ENCODE results near the gene PTPRE. TPM values are rescaled to one million over a fixed set of nuclear protein-coding genes. Genes with fewer than 3 reads are reported as not detected.

The PTPRE gene
- total and polyA plus RNA-seq, 4 donors, result 1.5 to 12.5 (median 3.7) TPM

DNA sequence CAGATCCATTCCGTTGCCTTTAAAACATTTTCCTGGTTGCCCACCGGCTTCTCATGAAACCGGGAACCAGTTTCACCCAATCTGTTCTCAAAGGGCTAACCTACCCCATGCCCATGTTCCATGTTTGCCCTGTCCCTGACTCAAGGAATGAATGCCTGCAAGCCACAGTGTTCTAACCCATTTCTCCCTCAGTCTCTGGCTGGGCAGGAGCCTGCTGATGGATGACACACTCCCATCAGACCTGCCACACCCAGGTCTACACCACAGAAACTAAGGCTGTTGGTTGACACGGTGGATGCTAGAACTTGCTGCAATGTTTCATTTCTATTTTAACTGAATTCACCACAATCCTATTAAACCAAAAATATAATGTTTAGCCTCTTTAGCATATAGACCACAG, 29.8 kb upstream of the PTPRE start:
- no peak for DNase-seq (ENCODE audit: low spot score)
- Histone ChIP-seq H3K9me3 (ENCODE audit: control insufficient read depth in 4 of 4, low read length in 3 of 4) (no peaks in the 10 kb centered on the region), H3K4me3 (ENCODE audit: low read depth in 1 of 3, low read length in 3 of 3) (no peak overlapping the region), H3K36me3 (ENCODE audit: control insufficient read depth in 4 of 4, insufficient read depth in 3 of 4, low read depth in 1 of 4, low read length in 3 of 4) (peaks cover 0 to 8% (median 3%) of the 10 kb centered on the region in 4 donors), H3K9ac (ENCODE audit: low read depth in 1 of 2, low read length in 2 of 2) (no peak overlapping the region), H3K27me3 (ENCODE audit: control insufficient read depth in 4 of 4, insufficient read depth in 4 of 4, low read length in 3 of 4) (no peaks in the 10 kb centered on the region), H3K4me1 (ENCODE audit: control insufficient read depth in 4 of 4, insufficient read depth in 4 of 4, low read length in 3 of 4) (peaks cover 9 to 21% (median 17%) of the 10 kb centered on the region in 4 donors), H3K27ac (ENCODE audit: low read depth in 1 of 2, low read length in 2 of 2) (no peak overlapping the region)
- 96% methylated on average over 4 of the region's 4 CpGs for WGBS
- no peak for TF ChIP-seq GABPA (IDR thresholded peaks at IDR 0.05 in 1 of 2, conservative IDR thresholded peaks at IDR 0.05 in 1 of 2)
- TF ChIP-seq ATF3 (IDR thresholded peaks at IDR 0.05), result no peak
- no peak for TF ChIP-seq RAD21 (IDR thresholded peaks at IDR 0.05)
- no peak for TF ChIP-seq REST (IDR thresholded peaks at IDR 0.05)
- no peak for TF ChIP-seq TAF1 (conservative IDR thresholded peaks at IDR 0.05)

DNA sequence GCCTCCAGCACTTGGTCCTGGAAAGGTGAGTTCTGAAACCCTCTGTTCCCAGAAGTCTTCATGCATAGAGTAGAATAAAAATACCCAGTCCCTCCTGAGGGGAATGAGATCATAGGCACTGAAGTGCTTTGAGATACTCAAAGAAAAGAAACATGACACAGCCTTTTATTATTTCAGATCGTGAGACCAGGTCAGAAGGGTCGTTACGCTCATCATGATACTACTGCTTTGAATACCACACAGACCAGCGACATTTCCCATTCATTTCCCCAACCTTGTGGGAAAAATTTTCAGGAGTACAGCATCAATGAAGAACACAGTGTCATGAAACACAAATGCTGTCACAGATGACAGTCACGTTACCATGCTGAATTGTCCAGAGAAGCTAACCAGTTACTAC, 29.2 kb upstream of the PTPRE start:
- Histone ChIP-seq H3K4me3 (ENCODE audit: low read depth in 1 of 3, low read length in 3 of 3) (no peak overlapping the region), H3K36me3 (ENCODE audit: control insufficient read depth in 4 of 4, insufficient read depth in 3 of 4, low read depth in 1 of 4, low read length in 3 of 4) (peaks cover 0 to 12% (median 3%) of the 10 kb centered on the region in 4 donors), H3K27ac (ENCODE audit: low read depth in 1 of 2, low read length in 2 of 2) (no peak overlapping the region), H3K9me3 (ENCODE audit: control insufficient read depth in 4 of 4, low read length in 3 of 4) (no peaks in the 10 kb centered on the region), H3K27me3 (ENCODE audit: control insufficient read depth in 4 of 4, insufficient read depth in 4 of 4, low read length in 3 of 4) (no peaks in the 10 kb centered on the region), H3K9ac (ENCODE audit: low read depth in 1 of 2, low read length in 2 of 2) (no peak overlapping the region), H3K4me1 (ENCODE audit: control insufficient read depth in 4 of 4, insufficient read depth in 4 of 4, low read length in 3 of 4) (peaks cover 5 to 21% (median 11%) of the 10 kb centered on the region in 4 donors)
- WGBS, result 90% methylated on average over 5 of the region's 5 CpGs
- DNase-seq (ENCODE audit: low spot score), result no peak
- TF ChIP-seq REST (IDR thresholded peaks at IDR 0.05) (no peak), ZBTB33 (IDR thresholded peaks at IDR 0.05) (no peak), EGR1 (IDR thresholded peaks at IDR 0.05; ENCODE audit: low read depth in 2 of 2) (no peak), RXRA (IDR thresholded peaks at IDR 0.05) (no peak), SP1 (IDR thresholded peaks at IDR 0.05) (no peak), TAF1 (conservative IDR thresholded peaks at IDR 0.05) (no peak), GABPA (IDR thresholded peaks at IDR 0.05 in 1 of 2, conservative IDR thresholded peaks at IDR 0.05 in 1 of 2) (no peak), YY1 (IDR thresholded peaks at IDR 0.05) (no peak), JUND (IDR thresholded peaks at IDR 0.05) (no peak), FOXA2 (IDR thresholded peaks at IDR 0.05) (no peak), ATF3 (IDR thresholded peaks at IDR 0.05) (no peak)
- TF ChIP-seq, protein P1, sequence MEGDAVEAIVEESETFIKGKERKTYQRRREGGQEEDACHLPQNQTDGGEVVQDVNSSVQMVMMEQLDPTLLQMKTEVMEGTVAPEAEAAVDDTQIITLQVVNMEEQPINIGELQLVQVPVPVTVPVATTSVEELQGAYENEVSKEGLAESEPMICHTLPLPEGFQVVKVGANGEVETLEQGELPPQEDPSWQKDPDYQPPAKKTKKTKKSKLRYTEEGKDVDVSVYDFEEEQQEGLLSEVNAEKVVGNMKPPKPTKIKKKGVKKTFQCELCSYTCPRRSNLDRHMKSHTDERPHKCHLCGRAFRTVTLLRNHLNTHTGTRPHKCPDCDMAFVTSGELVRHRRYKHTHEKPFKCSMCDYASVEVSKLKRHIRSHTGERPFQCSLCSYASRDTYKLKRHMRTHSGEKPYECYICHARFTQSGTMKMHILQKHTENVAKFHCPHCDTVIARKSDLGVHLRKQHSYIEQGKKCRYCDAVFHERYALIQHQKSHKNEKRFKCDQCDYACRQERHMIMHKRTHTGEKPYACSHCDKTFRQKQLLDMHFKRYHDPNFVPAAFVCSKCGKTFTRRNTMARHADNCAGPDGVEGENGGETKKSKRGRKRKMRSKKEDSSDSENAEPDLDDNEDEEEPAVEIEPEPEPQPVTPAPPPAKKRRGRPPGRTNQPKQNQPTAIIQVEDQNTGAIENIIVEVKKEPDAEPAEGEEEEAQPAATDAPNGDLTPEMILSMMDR (IDR thresholded peaks at IDR 0.05; ENCODE audit: low read depth, low read length, missing input control), result no peak

All from liver (tissue), 9 donors.